ENCODE results near the gene PTPRU. TPM values are rescaled to one million over a fixed set of nuclear protein-coding genes. Genes with fewer than 3 reads are reported as not detected.

The PTPRU gene
- total RNA-seq, 1 donor from 2014 or later = 92.5 TPM

DNA sequence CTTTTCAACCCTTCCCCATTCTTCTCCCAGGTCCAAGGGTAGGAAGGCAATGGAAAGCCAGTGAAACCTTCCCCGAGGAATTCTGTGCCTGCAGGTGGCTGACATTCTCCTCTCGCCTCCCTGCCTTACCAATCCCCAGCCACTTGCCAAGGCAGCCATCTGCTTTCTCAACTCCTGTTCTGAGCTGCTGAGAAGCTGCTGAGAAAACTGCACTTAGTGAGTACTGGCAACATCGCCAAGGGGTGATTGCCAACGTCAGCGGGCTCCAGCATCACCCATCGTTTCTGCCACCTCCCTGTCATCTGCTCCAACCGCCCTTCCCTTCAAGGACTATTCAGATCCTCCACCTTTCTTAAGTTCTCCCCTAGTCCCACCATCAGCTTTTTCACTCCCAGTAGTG is 106.0 kb downstream of the PTPRU start:
- H3K4me3 Mint-ChIP-seq (ENCODE audit: unreplicated experiment) = no peak overlapping the region
- peaks cover 23% of the 10 kb centered on the region for H3K4me1 Mint-ChIP-seq (ENCODE audit: low read depth, unreplicated experiment)
- no peak overlapping the region for H3K27ac Mint-ChIP-seq (ENCODE audit: unreplicated experiment)
- no peaks in the 10 kb centered on the region for H3K36me3 Mint-ChIP-seq (ENCODE audit: unreplicated experiment)
- peaks cover 11% of the 10 kb centered on the region for H3K27me3 Mint-ChIP-seq (ENCODE audit: unreplicated experiment)
- TF ChIP-seq, protein P1, sequence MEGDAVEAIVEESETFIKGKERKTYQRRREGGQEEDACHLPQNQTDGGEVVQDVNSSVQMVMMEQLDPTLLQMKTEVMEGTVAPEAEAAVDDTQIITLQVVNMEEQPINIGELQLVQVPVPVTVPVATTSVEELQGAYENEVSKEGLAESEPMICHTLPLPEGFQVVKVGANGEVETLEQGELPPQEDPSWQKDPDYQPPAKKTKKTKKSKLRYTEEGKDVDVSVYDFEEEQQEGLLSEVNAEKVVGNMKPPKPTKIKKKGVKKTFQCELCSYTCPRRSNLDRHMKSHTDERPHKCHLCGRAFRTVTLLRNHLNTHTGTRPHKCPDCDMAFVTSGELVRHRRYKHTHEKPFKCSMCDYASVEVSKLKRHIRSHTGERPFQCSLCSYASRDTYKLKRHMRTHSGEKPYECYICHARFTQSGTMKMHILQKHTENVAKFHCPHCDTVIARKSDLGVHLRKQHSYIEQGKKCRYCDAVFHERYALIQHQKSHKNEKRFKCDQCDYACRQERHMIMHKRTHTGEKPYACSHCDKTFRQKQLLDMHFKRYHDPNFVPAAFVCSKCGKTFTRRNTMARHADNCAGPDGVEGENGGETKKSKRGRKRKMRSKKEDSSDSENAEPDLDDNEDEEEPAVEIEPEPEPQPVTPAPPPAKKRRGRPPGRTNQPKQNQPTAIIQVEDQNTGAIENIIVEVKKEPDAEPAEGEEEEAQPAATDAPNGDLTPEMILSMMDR (IDR thresholded peaks at IDR 0.05; ENCODE audit: partially characterized antibody, unreplicated experiment) = no peak
- DNase-seq = no peak
- H3K9me3 Mint-ChIP-seq (ENCODE audit: unreplicated experiment) = peaks cover 3% of the 10 kb centered on the region

DNA sequence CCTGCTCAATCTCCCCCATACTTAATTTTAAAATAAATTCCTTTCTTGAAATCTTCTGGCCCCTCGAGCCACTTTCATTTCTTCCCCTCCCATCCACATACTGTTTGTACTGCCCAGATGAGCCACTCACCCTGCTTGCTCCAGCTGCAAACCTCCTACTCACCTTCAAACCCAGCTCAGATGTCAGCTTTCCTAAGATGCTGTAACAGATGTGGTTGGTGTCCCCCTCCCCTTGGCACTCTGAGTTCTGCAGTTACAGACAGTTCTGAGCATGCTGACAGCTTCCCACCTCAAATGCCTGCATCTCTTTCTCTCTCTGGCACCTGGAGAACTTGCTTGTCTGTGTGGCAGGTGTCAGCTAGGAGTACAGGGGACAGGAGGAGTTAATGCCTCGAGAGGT is 106.7 kb downstream of the PTPRU start:
- peaks cover 23% of the 10 kb centered on the region for H3K4me1 Mint-ChIP-seq (ENCODE audit: low read depth, unreplicated experiment)
- H3K27ac Mint-ChIP-seq (ENCODE audit: unreplicated experiment) = no peak overlapping the region
- peaks cover 3% of the 10 kb centered on the region for H3K9me3 Mint-ChIP-seq (ENCODE audit: unreplicated experiment)
- no peak for DNase-seq
- no peaks in the 10 kb centered on the region for H3K36me3 Mint-ChIP-seq (ENCODE audit: unreplicated experiment)
- TF ChIP-seq, protein P1 (IDR thresholded peaks at IDR 0.05; ENCODE audit: partially characterized antibody, unreplicated experiment) = no peak
- peaks cover 11% of the 10 kb centered on the region for H3K27me3 Mint-ChIP-seq (ENCODE audit: unreplicated experiment)
- H3K4me3 Mint-ChIP-seq (ENCODE audit: unreplicated experiment) = no peak overlapping the region

DNA sequence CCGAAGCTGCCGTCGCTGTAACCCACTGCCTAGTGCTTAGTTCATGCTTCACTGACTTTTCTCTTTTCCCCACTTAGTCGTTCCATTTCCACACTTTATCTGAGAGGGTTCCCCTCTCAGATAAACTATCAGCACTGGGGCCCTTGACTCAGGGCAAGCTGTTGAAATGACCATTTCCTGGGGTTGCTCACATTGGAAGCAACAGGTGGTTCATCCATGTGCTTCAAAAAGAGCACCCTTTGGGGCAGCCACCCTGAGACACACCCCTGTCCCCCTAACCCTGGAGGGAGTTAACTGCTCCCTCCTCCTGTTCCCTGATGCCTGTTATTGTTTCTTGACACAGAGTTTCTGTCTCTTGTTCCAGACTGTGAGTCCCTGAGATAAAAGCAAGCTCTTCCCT is 107.2 kb downstream of the PTPRU start:
- Mint-ChIP-seq H3K9me3 (ENCODE audit: unreplicated experiment) (peaks cover 3% of the 10 kb centered on the region), H3K27me3 (ENCODE audit: unreplicated experiment) (peaks cover 11% of the 10 kb centered on the region), H3K4me1 (ENCODE audit: low read depth, unreplicated experiment) (peaks cover 23% of the 10 kb centered on the region), H3K4me3 (ENCODE audit: unreplicated experiment) (no peak overlapping the region), H3K36me3 (ENCODE audit: unreplicated experiment) (no peaks in the 10 kb centered on the region), H3K27ac (ENCODE audit: unreplicated experiment) (no peak overlapping the region)
- TF ChIP-seq, protein P1 (IDR thresholded peaks at IDR 0.05; ENCODE audit: partially characterized antibody, unreplicated experiment) = no peak
- no peak for DNase-seq

DNA sequence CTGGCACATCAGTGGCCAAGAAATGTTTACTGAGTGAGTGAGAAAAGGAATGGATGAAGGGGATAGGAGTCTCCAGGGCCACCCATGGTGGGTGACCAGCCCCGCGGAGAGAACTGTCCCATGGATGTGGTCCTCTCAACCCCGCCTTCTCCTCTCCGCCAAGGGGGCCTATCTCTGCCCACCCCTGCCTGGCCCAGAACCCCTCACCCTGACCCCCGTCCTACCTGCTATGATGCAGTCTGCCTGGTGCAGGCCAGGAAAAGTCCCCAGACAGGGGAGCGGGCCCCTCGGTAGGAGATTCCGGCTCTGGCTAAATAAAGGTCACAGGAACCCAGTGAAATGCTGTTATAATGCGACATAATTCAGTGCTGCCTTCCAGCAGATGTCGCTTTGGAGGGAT is 107.6 kb downstream of the PTPRU start:
- H3K27me3 Mint-ChIP-seq (ENCODE audit: unreplicated experiment) = peaks cover 10% of the 10 kb centered on the region
- no peak overlapping the region for H3K27ac Mint-ChIP-seq (ENCODE audit: unreplicated experiment)
- TF ChIP-seq, protein P1 (IDR thresholded peaks at IDR 0.05; ENCODE audit: partially characterized antibody, unreplicated experiment) = no peak
- H3K36me3 Mint-ChIP-seq (ENCODE audit: unreplicated experiment) = no peaks in the 10 kb centered on the region
- no peak for DNase-seq
- peaks cover 23% of the 10 kb centered on the region for H3K4me1 Mint-ChIP-seq (ENCODE audit: low read depth, unreplicated experiment)
- H3K9me3 Mint-ChIP-seq (ENCODE audit: unreplicated experiment) = peaks cover 3% of the 10 kb centered on the region
- H3K4me3 Mint-ChIP-seq (ENCODE audit: unreplicated experiment) = no peak overlapping the region

DNA sequence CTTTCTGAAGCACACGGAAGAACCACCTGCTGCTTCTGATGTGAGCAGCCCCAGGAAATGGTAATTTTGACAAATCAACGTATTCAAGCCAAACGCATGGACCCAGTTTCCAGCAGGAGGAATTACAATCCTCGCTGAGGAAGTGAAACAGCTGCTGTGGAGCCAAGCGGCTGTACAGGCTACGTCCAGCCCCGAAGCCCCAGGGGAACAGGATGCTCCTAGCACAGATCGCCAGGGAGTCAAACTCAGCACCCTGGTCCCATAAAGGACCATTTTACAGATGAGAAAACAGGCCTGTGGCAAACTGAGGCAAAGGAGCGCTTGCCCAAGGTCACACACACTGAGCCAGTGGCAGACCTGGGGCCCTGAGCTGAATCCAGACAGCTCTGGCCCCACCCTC is 108.0 kb downstream of the PTPRU start:
- Mint-ChIP-seq H3K4me1 (ENCODE audit: low read depth, unreplicated experiment) (peaks cover 23% of the 10 kb centered on the region), H3K9me3 (ENCODE audit: unreplicated experiment) (no peaks in the 10 kb centered on the region), H3K36me3 (ENCODE audit: unreplicated experiment) (no peaks in the 10 kb centered on the region), H3K4me3 (ENCODE audit: unreplicated experiment) (no peak overlapping the region), H3K27me3 (ENCODE audit: unreplicated experiment) (peaks cover 8% of the 10 kb centered on the region), H3K27ac (ENCODE audit: unreplicated experiment) (no peak overlapping the region)
- no peak for DNase-seq
- TF ChIP-seq, protein P1 (IDR thresholded peaks at IDR 0.05; ENCODE audit: partially characterized antibody, unreplicated experiment) = no peak
